Astrocyte (in vitro differentiated cells and primary cell): ENCODE results near the gene OPCML. TPM values are rescaled to one million over a fixed set of nuclear protein-coding genes. Genes with fewer than 3 reads are reported as not detected.

ENCODE experiments used
- DNase-seq: peaks from one replicate; pipeline ENCODE4 v3.0.0-alpha.2; 2010; ENCODE audit warnings: low read depth
- FAIRE-seq: peaks from 2 replicates; lab custom pipeline; 2011; peaks lifted over from hg19 to GRCh38; lab: Jason Lieb, UNC
- H2AFZ ChIP-seq: 2 replicates; pipeline ENCODE4 v1.6.0; 2012; ENCODE audit warnings: low read depth, low read length, inconsistent platforms
- H3K27ac ChIP-seq: 2 replicates; pipeline ENCODE4 v1.5.1; 2011; ENCODE audit warnings: low read depth, low read length, inconsistent platforms
- H3K27me3 ChIP-seq: 2 replicates; pipeline ENCODE4 v1.6.0; 2011; ENCODE audit warnings: low read length, inconsistent platforms; ENCODE audit not compliant: insufficient read depth
- H3K36me3 ChIP-seq: 2 replicates; pipeline ENCODE4 v1.5.1; 2011; ENCODE audit warnings: low read length, inconsistent platforms; ENCODE audit not compliant: insufficient read depth
- H3K4me1 ChIP-seq: 2 replicates; pipeline ENCODE4 v1.5.1; 2011; ENCODE audit warnings: low read length, inconsistent platforms; ENCODE audit not compliant: insufficient read depth
- H3K4me2 ChIP-seq: 2 replicates; pipeline ENCODE4 v1.6.0; 2012; ENCODE audit warnings: low read length, inconsistent platforms
- H3K4me3 ChIP-seq: 2 replicates; pipeline ENCODE4 v1.5.1; 2011; ENCODE audit warnings: low read depth, mild to moderate bottlenecking, low read length, inconsistent platforms; ENCODE audit not compliant: insufficient read depth
- H3K79me2 ChIP-seq: 2 replicates; pipeline ENCODE4 v1.6.0; 2012; ENCODE audit warnings: mild to moderate bottlenecking, low read length, inconsistent platforms; ENCODE audit not compliant: insufficient read depth
- H3K9ac ChIP-seq: 2 replicates; pipeline ENCODE4 v1.6.0; 2012; ENCODE audit warnings: mild to moderate bottlenecking, low read length, inconsistent platforms
- H3K9me3 ChIP-seq: 2 replicates; pipeline ENCODE4 v1.5.1; 2012; ENCODE audit warnings: low read depth, mild to moderate bottlenecking, low read length, inconsistent platforms; ENCODE audit not compliant: insufficient read depth
- H4K20me1 ChIP-seq: 2 replicates; pipeline ENCODE4 v1.6.0; 2012; ENCODE audit warnings: low read length, inconsistent platforms; ENCODE audit not compliant: insufficient read depth
- H3K27ac Mint-ChIP-seq: one replicate; pipeline ENCODE4 v1.8.0; 2021; ENCODE audit warnings: mild to moderate bottlenecking, mixed read lengths; ENCODE audit not compliant: unreplicated experiment
- H3K27me3 Mint-ChIP-seq: one replicate; pipeline ENCODE4 v1.8.0; 2021; ENCODE audit warnings: low read depth, mixed read lengths; ENCODE audit not compliant: unreplicated experiment
- H3K36me3 Mint-ChIP-seq: one replicate; pipeline ENCODE4 v1.8.0; 2021; ENCODE audit warnings: low read depth, mixed read lengths; ENCODE audit not compliant: unreplicated experiment
- H3K4me1 Mint-ChIP-seq: one replicate; pipeline ENCODE4 v1.8.0; 2021; ENCODE audit warnings: low read depth, mixed read lengths; ENCODE audit not compliant: unreplicated experiment
- H3K4me3 Mint-ChIP-seq: one replicate; pipeline ENCODE4 v1.8.0; 2021; ENCODE audit warnings: mild to moderate bottlenecking, moderate library complexity, mixed read lengths; ENCODE audit not compliant: unreplicated experiment
- H3K9me3 Mint-ChIP-seq: one replicate; pipeline ENCODE4 v1.8.0; 2021; ENCODE audit warnings: mild to moderate bottlenecking, mixed read lengths; ENCODE audit not compliant: unreplicated experiment
- CTCF ChIP-seq: IDR thresholded peaks from 2 replicates; pipeline ENCODE4 v1.5.1; 2011; ENCODE audit warnings: low read depth, mild to moderate bottlenecking, inconsistent platforms, low read length, moderate library complexity; ENCODE audit not compliant: insufficient read depth
- EZH2 ChIP-seq: IDR thresholded peaks from 2 replicates; pipeline ENCODE4 v1.6.1; 2012; ENCODE audit warnings: mild to moderate bottlenecking, low read length, inconsistent platforms; ENCODE audit not compliant: insufficient read depth
- total RNA-seq: library from RNA; stranded (reverse); gene quantifications from 2 replicates; pipeline ENCODE4 v1.2.1, GENCODE V29; 2021

OPCML gene
- total RNA-seq, 1 donor from 2014 or later, result 7.9 TPM

GRCh38 chr11:132686886-132687285, 845.4 kb downstream of the OPCML start:
- Histone ChIP-seq H3K36me3 (no peaks in the 10 kb centered on the region), H3K27me3 (no peaks in the 10 kb centered on the region), H2AFZ (no peak overlapping the region), H3K9me3 (no peaks in the 10 kb centered on the region), H3K79me2 (no peaks in the 10 kb centered on the region), H3K9ac (no peak overlapping the region), H3K4me1 (peaks cover 18% of the 10 kb centered on the region), H4K20me1 (no peaks in the 10 kb centered on the region), H3K4me3 (no peak overlapping the region), H3K27ac (peak overlapping the region; percentile 31), H3K4me2 (peak overlapping the region; percentile 15)
- peak overlapping the region; percentile 6 for H3K27ac Mint-ChIP-seq
- peaks cover 47% of the 10 kb centered on the region for H3K4me1 Mint-ChIP-seq
- H3K4me3 Mint-ChIP-seq, result no peak overlapping the region
- TF ChIP-seq EZH2 (no peak), CTCF (no peak)
- DNase-seq (no peak), FAIRE-seq (no peak)
- no peaks in the 10 kb centered on the region for H3K36me3 Mint-ChIP-seq
- H3K9me3 Mint-ChIP-seq, result no peaks in the 10 kb centered on the region
- H3K27me3 Mint-ChIP-seq, result peaks cover 2% of the 10 kb centered on the region

DNA sequence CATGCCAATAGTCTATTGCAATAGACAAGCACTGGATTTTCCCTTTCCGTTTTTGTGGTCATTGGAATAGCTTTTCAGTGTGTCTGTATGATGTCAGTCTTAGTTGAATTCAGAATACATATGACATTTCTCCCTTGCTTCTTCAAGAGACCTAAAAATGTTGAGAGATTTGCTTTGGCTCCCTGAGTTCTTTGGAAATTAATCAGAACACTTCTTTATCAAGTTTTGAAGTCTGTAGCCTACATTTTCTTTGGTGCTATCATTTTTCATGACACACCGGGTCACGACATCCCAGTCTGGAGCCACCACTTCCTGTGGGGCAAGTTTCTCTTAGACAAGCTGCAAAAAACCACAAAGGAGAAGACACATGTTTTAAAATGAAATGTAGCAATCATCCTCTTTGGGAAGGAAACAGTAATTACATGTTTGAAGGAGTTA, 847.1 kb downstream of the OPCML start:
- TF ChIP-seq CTCF (no peak), EZH2 (no peak)
- Histone ChIP-seq H4K20me1 (no peaks in the 10 kb centered on the region), H3K36me3 (no peaks in the 10 kb centered on the region), H3K27ac (peak overlapping the region; percentile 71), H3K4me2 (peak overlapping the region; percentile 60), H3K79me2 (no peaks in the 10 kb centered on the region), H2AFZ (no peak overlapping the region), H3K4me1 (peaks cover 18% of the 10 kb centered on the region), H3K4me3 (no peak overlapping the region), H3K9ac (peak overlapping the region; percentile 48), H3K27me3 (no peaks in the 10 kb centered on the region), H3K9me3 (no peaks in the 10 kb centered on the region)
- no peaks in the 10 kb centered on the region for H3K36me3 Mint-ChIP-seq
- H3K27me3 Mint-ChIP-seq, result no peaks in the 10 kb centered on the region
- DNase-seq (peak; percentile 92), FAIRE-seq (peak; percentile 100)
- H3K9me3 Mint-ChIP-seq, result no peaks in the 10 kb centered on the region
- peak overlapping the region; percentile 94 for H3K27ac Mint-ChIP-seq
- H3K4me1 Mint-ChIP-seq, result peaks cover 47% of the 10 kb centered on the region
- no peak overlapping the region for H3K4me3 Mint-ChIP-seq

- FAIRE-seq (no peak), DNase-seq (no peak)
- H3K4me1 ChIP-seq, result peaks cover 18% of the 10 kb centered on the region
- Mint-ChIP-seq H3K36me3 (no peaks in the 10 kb centered on the region), H3K27me3 (no peaks in the 10 kb centered on the region), H3K9me3 (no peaks in the 10 kb centered on the region), H3K4me3 (no peak overlapping the region), H3K4me1 (peaks cover 47% of the 10 kb centered on the region), H3K27ac (peak overlapping the region; percentile 94)
- no peaks in the 10 kb centered on the region for H3K9me3 ChIP-seq
- H3K36me3 ChIP-seq, result no peaks in the 10 kb centered on the region
- H2AFZ ChIP-seq, result no peak overlapping the region
- H3K4me3 ChIP-seq, result no peak overlapping the region
- no peak overlapping the region for H3K27ac ChIP-seq
- TF ChIP-seq CTCF (no peak), EZH2 (no peak)
- H3K27me3 ChIP-seq, result no peaks in the 10 kb centered on the region
- no peaks in the 10 kb centered on the region for H3K79me2 ChIP-seq
- no peak overlapping the region for H3K4me2 ChIP-seq
- no peaks in the 10 kb centered on the region for H4K20me1 ChIP-seq
- no peak overlapping the region for H3K9ac ChIP-seq
Measured at GRCh38 chr11:132683602-132684001, 848.7 kb downstream of the OPCML start.
